Measurements from ENCODE around the gene OR1E2.
"Not testable (repeated sequence)": the region's sequence is repeated elsewhere in the genome, so short reads cannot be mapped to it uniquely, and the experiment has no call there.

The OR1E2 gene

DNA sequence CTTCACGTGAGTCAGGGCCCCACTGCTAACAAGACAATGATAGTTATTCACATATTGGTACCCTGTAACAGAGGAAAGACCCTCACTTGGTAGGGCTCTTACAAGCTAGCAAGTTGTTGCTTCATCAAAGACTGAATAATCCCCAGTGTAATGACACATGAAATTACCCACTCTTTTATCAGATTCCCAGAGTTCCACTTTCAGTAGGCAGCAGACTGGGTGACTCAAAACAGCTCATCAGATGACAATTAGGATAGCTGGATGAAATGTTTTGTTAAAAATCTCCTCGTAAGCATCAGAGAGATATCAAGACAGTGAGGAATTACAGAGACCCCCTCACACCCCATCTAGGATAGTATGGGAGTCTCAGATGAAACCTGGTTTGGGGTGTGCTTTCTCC, 6.8 kb upstream of the OR1E2 start:
- no peaks in the 10 kb centered on the region for H3K36me3 ChIP-seq (ENCODE audit: control insufficient read depth, low read depth, low read length)
- no peak overlapping the region for H3K9ac ChIP-seq (ENCODE audit: low read length)
- no peak overlapping the region for H3K4me3 ChIP-seq (ENCODE audit: low read length)
- no peaks in the 10 kb centered on the region for H3K27me3 ChIP-seq (ENCODE audit: control insufficient read depth, insufficient read depth, low read length)
- H3K9me3 ChIP-seq (ENCODE audit: control insufficient read depth, low read depth, low read length) = no peaks in the 10 kb centered on the region
- no peaks in the 10 kb centered on the region for H3K4me1 ChIP-seq (ENCODE audit: control insufficient read depth, low read depth, low read length)
- H3K27ac ChIP-seq (ENCODE audit: low read length) = no peak overlapping the region

DNA sequence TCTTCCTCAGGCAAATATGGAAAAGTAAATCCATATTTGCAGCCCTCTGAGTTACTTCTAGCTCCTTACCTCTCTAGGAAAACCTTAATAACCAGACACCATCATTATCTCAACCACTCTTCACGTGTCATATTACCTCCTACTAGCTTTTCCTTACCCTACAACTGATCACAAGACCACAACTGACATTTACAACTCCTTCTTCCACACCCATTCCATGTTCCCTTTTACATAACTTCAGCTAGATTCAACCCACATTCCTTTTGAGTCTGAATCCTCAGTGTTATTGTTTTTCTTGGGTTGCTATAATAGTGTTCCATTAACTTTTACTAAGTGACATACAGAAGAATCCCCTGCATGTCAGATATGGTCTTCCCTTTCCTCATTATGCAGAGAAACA, 4.7 kb upstream of the OR1E2 start:
- no peak overlapping the region for H3K4me3 ChIP-seq (ENCODE audit: low read length)

DNA sequence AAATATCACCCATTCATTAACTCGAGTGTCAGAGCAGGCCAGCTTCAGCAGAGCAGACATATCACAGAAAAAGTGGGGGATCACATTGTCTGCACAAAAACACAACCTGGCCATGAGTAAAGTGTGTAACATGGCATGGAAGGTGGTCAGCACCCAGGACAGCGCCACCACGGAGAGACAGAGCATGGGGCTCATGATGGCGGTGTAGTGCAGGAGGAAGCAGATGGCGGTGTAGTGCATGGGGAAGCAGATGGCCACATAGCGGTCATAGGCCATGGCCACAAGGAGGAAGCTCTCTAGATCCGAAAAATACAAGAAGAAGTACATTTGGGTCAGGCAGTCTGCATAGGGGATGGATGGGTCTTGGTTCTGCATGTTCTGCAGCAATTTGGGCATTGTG, 426 bp downstream of the OR1E2 start:
- not testable (repeated sequence) for H3K36me3 ChIP-seq (ENCODE audit: control insufficient read depth, low read depth, low read length); H3K4me1 ChIP-seq (ENCODE audit: control insufficient read depth, low read depth, low read length); H3K27me3 ChIP-seq (ENCODE audit: control insufficient read depth, insufficient read depth, low read length); H3K27ac ChIP-seq (ENCODE audit: low read length); H3K4me3 ChIP-seq (ENCODE audit: low read length); H3K9me3 ChIP-seq (ENCODE audit: control insufficient read depth, low read depth, low read length); H3K9ac ChIP-seq (ENCODE audit: low read length)

More for the DNA sequence above, 4.7 kb upstream of the OR1E2 start:
- no peaks in the 10 kb centered on the region for H3K9me3 ChIP-seq (ENCODE audit: control insufficient read depth, low read depth, low read length)
- no peaks in the 10 kb centered on the region for H3K36me3 ChIP-seq (ENCODE audit: control insufficient read depth, low read depth, low read length)
- H3K4me1 ChIP-seq (ENCODE audit: control insufficient read depth, low read depth, low read length) = no peaks in the 10 kb centered on the region
- H3K27me3 ChIP-seq (ENCODE audit: control insufficient read depth, insufficient read depth, low read length) = no peaks in the 10 kb centered on the region
- H3K9ac ChIP-seq (ENCODE audit: low read length) = no peak overlapping the region
- H3K27ac ChIP-seq (ENCODE audit: low read length) = no peak overlapping the region

DNA sequence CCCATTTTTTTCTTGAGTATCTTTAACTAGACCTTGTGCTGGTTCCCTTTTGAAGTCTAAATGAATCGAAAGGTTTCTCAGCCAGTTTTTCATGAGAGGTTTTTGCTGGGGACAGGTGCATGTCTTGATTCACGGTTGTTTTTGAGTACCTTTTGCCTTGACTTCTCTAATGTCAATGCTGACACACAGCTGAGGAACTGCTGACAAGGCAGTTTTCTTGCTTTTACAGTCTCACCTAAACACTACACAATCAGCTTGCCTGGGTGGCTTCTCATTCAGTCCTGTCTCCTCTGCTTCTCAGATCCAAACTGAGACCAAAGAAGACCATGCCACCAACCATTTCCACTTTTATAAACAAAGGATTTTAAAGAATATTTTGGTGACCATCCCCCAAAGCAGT, 15.4 kb downstream of the OR1E2 start:
- Histone ChIP-seq H3K9ac (ENCODE audit: low read length) (no peak overlapping the region), H3K36me3 (ENCODE audit: control insufficient read depth, low read depth, low read length) (no peaks in the 10 kb centered on the region), H3K27me3 (ENCODE audit: control insufficient read depth, insufficient read depth, low read length) (no peaks in the 10 kb centered on the region), H3K4me3 (ENCODE audit: low read length) (no peak overlapping the region), H3K27ac (ENCODE audit: low read length) (no peak overlapping the region), H3K9me3 (ENCODE audit: control insufficient read depth, low read depth, low read length) (peaks cover 3% of the 10 kb centered on the region), H3K4me1 (ENCODE audit: control insufficient read depth, low read depth, low read length) (no peaks in the 10 kb centered on the region)

DNA sequence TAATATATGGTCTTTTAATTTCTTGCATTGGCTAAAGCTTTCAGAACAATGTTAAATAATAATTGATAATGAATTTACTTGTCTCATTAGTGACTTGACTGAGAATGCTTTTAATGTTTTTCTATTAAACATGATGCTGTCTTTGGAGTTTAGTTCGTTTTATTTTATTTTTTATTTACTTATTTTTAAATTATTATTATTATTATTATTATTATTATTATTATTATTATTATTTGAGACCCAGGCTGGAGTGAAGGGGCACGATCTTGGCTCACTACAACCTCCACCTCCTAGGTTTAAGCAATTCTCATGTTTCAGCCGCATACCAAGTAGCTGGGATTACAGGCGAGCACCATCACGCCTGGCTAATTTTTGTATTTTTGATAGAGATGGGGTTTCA, 18.0 kb downstream of the OR1E2 start:
- H3K9ac ChIP-seq (ENCODE audit: low read length) = no peak overlapping the region
- no peaks in the 10 kb centered on the region for H3K4me1 ChIP-seq (ENCODE audit: control insufficient read depth, low read depth, low read length)
- H3K27me3 ChIP-seq (ENCODE audit: control insufficient read depth, insufficient read depth, low read length) = no peaks in the 10 kb centered on the region
- H3K9me3 ChIP-seq (ENCODE audit: control insufficient read depth, low read depth, low read length) = peaks cover 3% of the 10 kb centered on the region
- H3K4me3 ChIP-seq (ENCODE audit: low read length) = no peak overlapping the region
- H3K27ac ChIP-seq (ENCODE audit: low read length) = no peak overlapping the region
- no peaks in the 10 kb centered on the region for H3K36me3 ChIP-seq (ENCODE audit: control insufficient read depth, low read depth, low read length)

DNA sequence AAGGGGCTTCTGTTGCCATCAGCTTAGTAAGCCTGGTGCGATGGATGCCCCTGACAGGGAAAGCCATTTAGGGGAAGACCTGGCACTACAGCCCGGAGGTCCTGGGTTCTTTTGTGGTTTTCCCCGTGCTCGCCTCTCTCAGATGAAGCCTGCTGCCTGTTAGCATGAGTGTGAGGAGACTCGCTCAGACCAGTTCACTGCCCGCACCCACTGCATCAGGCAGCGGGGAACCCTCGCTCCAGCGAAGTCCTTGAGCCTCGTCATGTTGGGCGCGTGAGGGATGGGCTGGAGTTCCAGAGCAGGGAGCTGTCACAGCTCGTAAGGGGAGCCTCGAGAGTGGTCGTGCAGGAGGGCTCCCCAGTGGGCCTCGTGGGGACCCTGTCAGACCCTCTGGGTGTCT, 21.4 kb downstream of the OR1E2 start:
- not testable (repeated sequence) for H3K4me1 ChIP-seq (ENCODE audit: control insufficient read depth, low read depth, low read length); H3K4me3 ChIP-seq (ENCODE audit: low read length); H3K9ac ChIP-seq (ENCODE audit: low read length); H3K36me3 ChIP-seq (ENCODE audit: control insufficient read depth, low read depth, low read length); H3K27me3 ChIP-seq (ENCODE audit: control insufficient read depth, insufficient read depth, low read length); H3K27ac ChIP-seq (ENCODE audit: low read length)
- peaks cover 12% of the 10 kb centered on the region for H3K9me3 ChIP-seq (ENCODE audit: control insufficient read depth, low read depth, low read length)

DNA sequence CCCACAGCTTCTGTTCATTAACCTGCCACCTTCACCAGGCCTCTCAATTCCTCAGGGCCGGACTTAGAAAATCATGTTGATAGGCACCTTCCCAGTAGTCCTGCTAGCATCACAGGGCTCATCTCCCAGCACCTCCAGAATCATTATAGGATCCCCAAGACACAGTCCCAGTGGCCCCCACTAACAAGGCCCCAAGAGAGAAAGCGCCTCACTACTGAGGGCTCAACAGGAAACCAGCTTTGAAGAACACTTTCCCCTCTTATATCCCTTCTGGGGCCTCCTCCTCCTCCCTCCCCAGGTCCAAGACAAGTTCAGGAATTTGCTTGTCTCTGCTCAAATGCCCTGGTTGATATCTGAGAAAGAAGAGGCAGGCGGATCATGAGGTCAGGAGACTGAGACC, 22.6 kb downstream of the OR1E2 start, which contains the start of gene OR3A3:
OR3A3 (plus strand) TSS at position 301 of the 400 bp plus-strand sequence.
- no peaks in the 10 kb centered on the region for H3K4me1 ChIP-seq (ENCODE audit: control insufficient read depth, low read depth, low read length)
- peaks cover 17% of the 10 kb centered on the region for H3K9me3 ChIP-seq (ENCODE audit: control insufficient read depth, low read depth, low read length)
- no peaks in the 10 kb centered on the region for H3K36me3 ChIP-seq (ENCODE audit: control insufficient read depth, low read depth, low read length)
- H3K27me3 ChIP-seq (ENCODE audit: control insufficient read depth, insufficient read depth, low read length) = no peaks in the 10 kb centered on the region
- H3K4me3 ChIP-seq (ENCODE audit: low read length) = no peak within 1 kb of the TSS
- H3K27ac ChIP-seq (ENCODE audit: low read length) = no peak within 1 kb of the TSS
- H3K9ac ChIP-seq (ENCODE audit: low read length) = no peak within 1 kb of the TSS

DNA sequence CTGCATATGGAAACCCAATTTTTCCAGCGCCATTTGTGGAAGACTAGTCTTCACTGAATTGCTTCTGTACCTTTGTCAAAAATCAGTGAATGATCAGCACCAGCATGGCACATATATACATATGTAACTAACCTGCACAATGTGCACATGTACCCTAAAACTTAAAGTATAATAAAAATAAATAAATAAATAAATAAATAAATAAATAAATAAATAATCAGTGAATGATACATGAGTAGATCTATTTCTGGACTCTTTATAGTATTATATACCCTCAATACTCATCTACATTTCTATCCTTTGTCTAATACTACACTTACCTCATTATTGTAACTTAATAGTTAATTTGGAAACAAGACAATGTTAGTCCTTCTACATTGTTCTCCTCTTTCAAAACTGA, 29.8 kb downstream of the OR1E2 start:
- not testable (repeated sequence) for H3K4me1 ChIP-seq (ENCODE audit: control insufficient read depth, low read depth, low read length); H3K9ac ChIP-seq (ENCODE audit: low read length); H3K27me3 ChIP-seq (ENCODE audit: control insufficient read depth, insufficient read depth, low read length); H3K36me3 ChIP-seq (ENCODE audit: control insufficient read depth, low read depth, low read length); H3K4me3 ChIP-seq (ENCODE audit: low read length); H3K27ac ChIP-seq (ENCODE audit: low read length)
- H3K9me3 ChIP-seq (ENCODE audit: control insufficient read depth, low read depth, low read length) = peaks cover 21% of the 10 kb centered on the region

DNA sequence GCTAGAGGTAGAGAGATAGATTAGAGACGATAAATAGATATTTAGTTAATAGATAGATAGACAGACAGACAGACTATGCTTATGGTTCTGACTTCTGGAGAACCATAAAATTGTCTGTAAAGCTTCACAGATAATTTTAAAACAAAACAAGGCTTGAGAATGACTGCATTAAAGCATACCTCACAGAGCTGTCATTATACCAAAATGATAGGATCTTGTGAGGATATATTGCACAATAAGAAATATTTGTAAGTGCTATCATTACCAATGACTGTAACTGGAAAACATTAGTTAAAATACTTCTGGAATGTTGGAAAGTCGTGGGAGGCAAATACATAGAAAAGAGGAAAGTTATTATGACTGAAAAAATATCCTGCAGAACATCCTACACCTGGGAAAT, 31.9 kb downstream of the OR1E2 start:
- no peaks in the 10 kb centered on the region for H3K36me3 ChIP-seq (ENCODE audit: control insufficient read depth, low read depth, low read length)
- no peak overlapping the region for H3K4me3 ChIP-seq (ENCODE audit: low read length)
- H3K27ac ChIP-seq (ENCODE audit: low read length) = no peak overlapping the region
- H3K27me3 ChIP-seq (ENCODE audit: control insufficient read depth, insufficient read depth, low read length) = no peaks in the 10 kb centered on the region
- peaks cover 5% of the 10 kb centered on the region for H3K9me3 ChIP-seq (ENCODE audit: control insufficient read depth, low read depth, low read length)
- H3K9ac ChIP-seq (ENCODE audit: low read length) = no peak overlapping the region
- H3K4me1 ChIP-seq (ENCODE audit: control insufficient read depth, low read depth, low read length) = no peaks in the 10 kb centered on the region

DNA sequence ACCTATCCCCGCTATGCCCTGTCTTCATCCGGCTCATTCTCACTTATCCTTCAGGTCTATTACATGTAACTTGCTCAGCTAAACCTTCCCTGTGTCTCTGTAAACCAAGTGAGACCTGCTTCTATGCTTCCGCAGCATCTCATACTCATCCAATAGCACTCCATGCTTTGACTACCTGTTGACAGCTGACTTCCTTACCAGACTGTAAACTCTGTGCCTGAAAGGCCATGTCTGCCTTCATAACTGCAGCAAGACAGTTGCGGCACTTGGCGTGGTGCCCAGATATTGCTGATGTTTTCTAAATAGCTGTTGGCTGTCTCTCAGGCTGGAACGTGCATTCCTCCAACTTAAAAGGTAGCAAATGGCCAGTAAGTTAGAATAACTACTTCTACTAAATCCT, 33.6 kb downstream of the OR1E2 start:
- Histone ChIP-seq H3K4me3 (ENCODE audit: low read length) (no peak overlapping the region), H3K27ac (ENCODE audit: low read length) (no peak overlapping the region), H3K9ac (ENCODE audit: low read length) (no peak overlapping the region), H3K27me3 (ENCODE audit: control insufficient read depth, insufficient read depth, low read length) (no peaks in the 10 kb centered on the region), H3K36me3 (ENCODE audit: control insufficient read depth, low read depth, low read length) (no peaks in the 10 kb centered on the region), H3K4me1 (ENCODE audit: control insufficient read depth, low read depth, low read length) (no peaks in the 10 kb centered on the region), H3K9me3 (ENCODE audit: control insufficient read depth, low read depth, low read length) (peaks cover 3% of the 10 kb centered on the region)

DNA sequence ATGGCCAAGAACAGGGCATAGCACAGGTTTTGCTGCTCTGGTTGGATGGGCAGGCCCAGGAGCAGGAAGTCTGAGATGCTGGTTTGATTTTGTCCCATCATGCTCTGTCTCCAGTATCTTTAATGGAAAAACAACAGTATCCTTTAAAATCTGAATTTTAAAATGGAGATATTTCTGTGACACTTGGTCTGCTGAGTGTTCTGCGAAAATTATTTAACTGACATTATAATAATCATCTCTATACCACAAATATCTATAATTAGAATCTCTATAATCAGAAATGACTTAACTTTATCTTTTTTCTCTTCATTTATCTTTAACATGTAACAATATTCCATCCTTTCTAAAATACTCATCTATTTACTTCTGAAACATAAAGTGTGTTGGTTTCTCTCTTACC, 35.3 kb downstream of the OR1E2 start, which contains the start of gene OR1E1:
OR1E1 (minus strand) TSS at position 101 of the 400 bp plus-strand sequence; CDS start at position 101, 0 bp downstream.
- H3K9me3 ChIP-seq (ENCODE audit: control insufficient read depth, low read depth, low read length) = peaks cover 3% of the 10 kb centered on the region
- no peak within 1 kb of the TSS for H3K9ac ChIP-seq (ENCODE audit: low read length)
- H3K27ac ChIP-seq (ENCODE audit: low read length) = no peak within 1 kb of the TSS
- no peak within 1 kb of the TSS for H3K4me3 ChIP-seq (ENCODE audit: low read length)
- H3K36me3 ChIP-seq (ENCODE audit: control insufficient read depth, low read depth, low read length) = no peaks in the 10 kb centered on the region
- H3K27me3 ChIP-seq (ENCODE audit: control insufficient read depth, insufficient read depth, low read length) = no peaks in the 10 kb centered on the region
- no peaks in the 10 kb centered on the region for H3K4me1 ChIP-seq (ENCODE audit: control insufficient read depth, low read depth, low read length)

DNA sequence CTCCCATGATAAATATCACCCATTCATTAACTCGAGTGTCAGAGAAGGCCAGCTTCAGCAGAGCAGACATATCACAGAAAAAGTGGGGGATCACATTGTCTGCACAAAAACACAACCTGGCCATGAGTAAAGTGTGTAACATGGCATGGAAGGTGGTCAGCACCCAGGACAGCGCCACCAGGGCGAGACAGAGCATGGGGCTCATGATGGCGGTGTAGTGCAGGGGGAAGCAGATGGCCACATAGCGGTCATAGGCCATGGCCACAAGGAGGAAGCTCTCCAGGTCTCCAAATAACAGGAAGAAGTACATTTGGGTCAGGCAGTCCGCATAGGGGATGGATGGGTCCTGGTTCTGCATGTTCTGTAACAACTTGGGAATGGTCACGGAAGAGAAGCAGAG, 35.8 kb downstream of the OR1E2 start:
- H3K9me3 ChIP-seq (ENCODE audit: control insufficient read depth, low read depth, low read length); H3K4me3 ChIP-seq (ENCODE audit: low read length); H3K27ac ChIP-seq (ENCODE audit: low read length); H3K4me1 ChIP-seq (ENCODE audit: control insufficient read depth, low read depth, low read length); H3K36me3 ChIP-seq (ENCODE audit: control insufficient read depth, low read depth, low read length); H3K9ac ChIP-seq (ENCODE audit: low read length); H3K27me3 ChIP-seq (ENCODE audit: control insufficient read depth, insufficient read depth, low read length): not testable (repeated sequence)

Data from iPS-18a (cell line).